Fibroblast of lung (primary cell): ENCODE data around the gene HOXC10.

Experiments used
- EZH2 ChIP-seq: IDR thresholded peaks from 2 replicates; pipeline ENCODE4 v1.5.1; 2012; ENCODE audit warnings: low read length, control low read depth, mild to moderate bottlenecking; ENCODE audit errors: missing control alignments
- TF ChIP-seq, protein P1 (sequence below), 2 donors: IDR thresholded peaks in 1 of 2; conservative IDR thresholded peaks in 1 of 2; 1 replicate in 1 of 2; 2 replicates in 1 of 2; pipeline ENCODE4 v1.5.1; 2011 to 2012; ENCODE audit warnings: low read length in 2 of 2, control low read depth in 1 of 2, inconsistent platforms in 1 of 2, low read depth in 1 of 2, mild to moderate bottlenecking in 1 of 2

DNA sequence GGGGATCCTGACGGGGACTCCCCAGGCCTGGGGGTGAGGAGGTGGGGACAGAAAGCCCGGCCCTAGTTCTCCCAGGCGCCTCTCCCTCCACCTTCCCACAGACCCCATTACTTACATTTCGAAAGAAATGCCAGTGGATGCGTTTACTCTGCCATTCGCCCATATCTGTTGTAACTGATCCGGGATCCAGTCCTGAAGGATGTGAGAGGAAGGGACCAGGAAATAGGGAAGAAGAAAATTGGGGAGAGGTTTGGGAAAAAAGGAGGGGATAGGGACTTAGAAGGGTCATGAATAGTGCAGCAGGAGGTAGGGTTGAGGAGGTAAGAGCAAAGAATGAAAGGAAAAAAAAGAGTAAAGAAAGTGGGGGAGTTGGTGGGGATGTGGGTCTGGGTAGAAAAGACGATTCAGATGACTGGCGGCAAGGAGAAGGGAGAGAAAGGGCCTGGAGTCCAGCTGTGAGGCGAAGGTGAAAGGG is 29.1 kb upstream of the HOXC10 start:
- TF ChIP-seq, protein P1, sequence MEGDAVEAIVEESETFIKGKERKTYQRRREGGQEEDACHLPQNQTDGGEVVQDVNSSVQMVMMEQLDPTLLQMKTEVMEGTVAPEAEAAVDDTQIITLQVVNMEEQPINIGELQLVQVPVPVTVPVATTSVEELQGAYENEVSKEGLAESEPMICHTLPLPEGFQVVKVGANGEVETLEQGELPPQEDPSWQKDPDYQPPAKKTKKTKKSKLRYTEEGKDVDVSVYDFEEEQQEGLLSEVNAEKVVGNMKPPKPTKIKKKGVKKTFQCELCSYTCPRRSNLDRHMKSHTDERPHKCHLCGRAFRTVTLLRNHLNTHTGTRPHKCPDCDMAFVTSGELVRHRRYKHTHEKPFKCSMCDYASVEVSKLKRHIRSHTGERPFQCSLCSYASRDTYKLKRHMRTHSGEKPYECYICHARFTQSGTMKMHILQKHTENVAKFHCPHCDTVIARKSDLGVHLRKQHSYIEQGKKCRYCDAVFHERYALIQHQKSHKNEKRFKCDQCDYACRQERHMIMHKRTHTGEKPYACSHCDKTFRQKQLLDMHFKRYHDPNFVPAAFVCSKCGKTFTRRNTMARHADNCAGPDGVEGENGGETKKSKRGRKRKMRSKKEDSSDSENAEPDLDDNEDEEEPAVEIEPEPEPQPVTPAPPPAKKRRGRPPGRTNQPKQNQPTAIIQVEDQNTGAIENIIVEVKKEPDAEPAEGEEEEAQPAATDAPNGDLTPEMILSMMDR (conservative IDR thresholded peaks at IDR 0.05 in 1 of 2, IDR thresholded peaks at IDR 0.05 in 1 of 2; ENCODE audit: low read depth in 1 of 2, low read length in 2 of 2): no peak
- peak; percentile 82 for TF ChIP-seq EZH2
